Mesendoderm (in vitro differentiated cells): ENCODE data around the gene NPAS3.

Source experiments
- DNase-seq: peaks from one replicate; pipeline ENCODE4 v3.0.0; 2013
- H2AK5ac ChIP-seq: 2 replicates; pipeline ENCODE4 v1.6.1; 2013; ENCODE audit warnings: low read length, inconsistent platforms
- H2BK120ac ChIP-seq: 2 replicates; pipeline ENCODE4 v1.6.1; 2013; ENCODE audit warnings: low read depth, mild to moderate bottlenecking, low read length, moderate library complexity, mixed read lengths
- H2BK15ac ChIP-seq: replicated peaks from 2 replicates; pipeline ENCODE4 v1.6.1; 2013; ENCODE audit warnings: low read depth, mild to moderate bottlenecking, moderate library complexity
- H2BK5ac ChIP-seq: 2 replicates; pipeline ENCODE4 v1.6.1; 2013; ENCODE audit warnings: low read length, inconsistent platforms
- H3K18ac ChIP-seq: 2 replicates; pipeline ENCODE4 v1.6.1; 2013; ENCODE audit warnings: mild to moderate bottlenecking, low read length, mixed read lengths
- H3K23ac ChIP-seq: one replicate; pipeline ENCODE4 v1.6.1; 2013; ENCODE audit warnings: low read length
- H3K27ac ChIP-seq: 2 replicates; pipeline ENCODE4 v1.5.1; 2013; ENCODE audit warnings: low read depth, mild to moderate bottlenecking, inconsistent platforms, low read length, moderate library complexity
- H3K27me3 ChIP-seq: 2 replicates; pipeline ENCODE4 v1.6.1; 2013; ENCODE audit warnings: low read length, control low read depth, mild to moderate bottlenecking, inconsistent platforms; ENCODE audit not compliant: insufficient read depth, poor library complexity
- H3K36me3 ChIP-seq: 2 replicates; pipeline ENCODE4 v1.6.1; 2013; ENCODE audit warnings: low read length, inconsistent platforms; ENCODE audit not compliant: control insufficient read depth, insufficient read depth
- H3K4ac ChIP-seq: one replicate; pipeline ENCODE4 v1.6.1; 2013; ENCODE audit warnings: low read depth, mild to moderate bottlenecking, low read length, moderate library complexity
- H3K4me1 ChIP-seq: 2 replicates; pipeline ENCODE4 v1.6.1; 2013; ENCODE audit warnings: low read depth, low read length, inconsistent platforms; ENCODE audit not compliant: control insufficient read depth
- H3K4me2 ChIP-seq: 2 replicates; pipeline ENCODE4 v1.6.1; 2013; ENCODE audit warnings: low read length
- H3K4me3 ChIP-seq: 2 replicates; pipeline ENCODE4 v1.5.1; 2013; ENCODE audit warnings: mild to moderate bottlenecking, low read length
- H3K56ac ChIP-seq: one replicate; pipeline ENCODE4 v1.6.1; 2013; ENCODE audit warnings: low read length
- H3K79me1 ChIP-seq: 2 replicates; pipeline ENCODE4 v1.6.1; 2013; ENCODE audit warnings: low read length, inconsistent platforms
- H3K79me2 ChIP-seq: 2 replicates; pipeline ENCODE4 v1.6.1; 2013; ENCODE audit warnings: mild to moderate bottlenecking, low read length; ENCODE audit not compliant: control insufficient read depth, insufficient read depth
- H3K9ac ChIP-seq: 2 replicates; pipeline ENCODE4 v1.6.1; 2013; ENCODE audit warnings: low read length, inconsistent platforms
- H4K5ac ChIP-seq: one replicate; pipeline ENCODE4 v1.6.1; 2013; ENCODE audit warnings: low read length
- H4K8ac ChIP-seq: one replicate; pipeline ENCODE4 v1.6.1; 2013; ENCODE audit warnings: low read depth, mild to moderate bottlenecking, control low read depth, low read length, moderate library complexity
- WGBS: extraction: QIAGEN DNeasy Blood & Tissue Kit; methylation state at CpG from one replicate; pipeline ENCODE4 v1.1.7; 2013; ENCODE audit warnings: low lambda C conversion rate, missing lambda C conversion rate; ENCODE audit not compliant: insufficient coverage; ENCODE audit errors: extremely low coverage; 5-methylcytosine and 5-hydroxymethylcytosine counted together

The NPAS3 gene

GRCh38 chr14:33529787-33530757, 591.4 kb downstream of the NPAS3 start:
- no peak overlapping the region for H2BK5ac ChIP-seq
- no peak for DNase-seq
- no peak overlapping the region for H3K23ac ChIP-seq
- H3K79me1 ChIP-seq: no peaks in the 10 kb centered on the region
- H3K4me3 ChIP-seq: no peak overlapping the region
- no peaks in the 10 kb centered on the region for H3K36me3 ChIP-seq
- H2BK15ac ChIP-seq: no peak overlapping the region
- no peak overlapping the region for H4K5ac ChIP-seq
- no CpG with 5 or more reads among the region's 11 CpGs for WGBS
- H3K27ac ChIP-seq: no peak overlapping the region
- no peaks in the 10 kb centered on the region for H3K79me2 ChIP-seq
- no peak overlapping the region for H3K4ac ChIP-seq
- no peak overlapping the region for H2BK120ac ChIP-seq
- no peak overlapping the region for H3K56ac ChIP-seq
- no peak overlapping the region for H2AK5ac ChIP-seq
- H3K4me1 ChIP-seq: no peaks in the 10 kb centered on the region
- H3K27me3 ChIP-seq: no peaks in the 10 kb centered on the region
- H4K8ac ChIP-seq: no peak overlapping the region
- no peak overlapping the region for H3K4me2 ChIP-seq
- no peak overlapping the region for H3K9ac ChIP-seq
- H3K18ac ChIP-seq: no peak overlapping the region

- H3K27me3 ChIP-seq: no peaks in the 10 kb centered on the region
- H3K27ac ChIP-seq: no peak overlapping the region
- no peak overlapping the region for H2BK15ac ChIP-seq
- no peak overlapping the region for H4K8ac ChIP-seq
- no peaks in the 10 kb centered on the region for H3K79me2 ChIP-seq
- H3K18ac ChIP-seq: no peak overlapping the region
- no peak overlapping the region for H3K9ac ChIP-seq
- H3K4me2 ChIP-seq: no peak overlapping the region
- no peak overlapping the region for H3K4me3 ChIP-seq
- no peak overlapping the region for H3K4ac ChIP-seq
- no peak overlapping the region for H2AK5ac ChIP-seq
- H3K79me1 ChIP-seq: no peaks in the 10 kb centered on the region
- no peak overlapping the region for H3K56ac ChIP-seq
- no peak overlapping the region for H4K5ac ChIP-seq
- WGBS: no CpG with 5 or more reads among the region's 3 CpGs
- no peak overlapping the region for H3K23ac ChIP-seq
- no peak for DNase-seq
- no peak overlapping the region for H2BK5ac ChIP-seq
- no peaks in the 10 kb centered on the region for H3K36me3 ChIP-seq
- no peak overlapping the region for H2BK120ac ChIP-seq
- no peaks in the 10 kb centered on the region for H3K4me1 ChIP-seq
Measured at GRCh38 chr14:33532553-33532952, 593.9 kb downstream of the NPAS3 start.

- no peak overlapping the region for H3K27ac ChIP-seq
- H2BK5ac ChIP-seq: no peak overlapping the region
Measured at GRCh38 chr14:33534104-33534503, 595.4 kb downstream of the NPAS3 start.

GRCh38 chr14:33534632-33535031, 596.0 kb downstream of the NPAS3 start:
- H3K9ac ChIP-seq: no peak overlapping the region

More at GRCh38 chr14:33534104-33534503, 595.4 kb downstream of the NPAS3 start:
- Histone ChIP-seq H3K79me2 (no peaks in the 10 kb centered on the region), H3K9ac (no peak overlapping the region), H3K4me3 (no peak overlapping the region), H3K56ac (no peak overlapping the region), H3K4me1 (no peaks in the 10 kb centered on the region), H2AK5ac (no peak overlapping the region), H3K79me1 (no peaks in the 10 kb centered on the region), H4K5ac (no peak overlapping the region), H3K18ac (no peak overlapping the region), H3K4me2 (no peak overlapping the region), H3K36me3 (no peaks in the 10 kb centered on the region), H3K4ac (no peak overlapping the region), H2BK15ac (no peak overlapping the region), H3K23ac (no peak overlapping the region), H2BK120ac (no peak overlapping the region), H4K8ac (no peak overlapping the region), H3K27me3 (no peaks in the 10 kb centered on the region)
- no CpG with 5 or more reads among the region's 2 CpGs for WGBS
- DNase-seq: no peak

GRCh38 chr14:33539918-33540357, 601.3 kb downstream of the NPAS3 start:
- Histone ChIP-seq H3K79me1 (no peaks in the 10 kb centered on the region), H4K5ac (no peak overlapping the region), H2BK120ac (no peak overlapping the region), H3K4me2 (no peak overlapping the region), H3K18ac (no peak overlapping the region), H3K56ac (no peak overlapping the region), H3K27ac (no peak overlapping the region), H4K8ac (no peak overlapping the region), H3K9ac (no peak overlapping the region), H3K4ac (no peak overlapping the region), H3K4me1 (no peaks in the 10 kb centered on the region), H3K4me3 (no peak overlapping the region), H2AK5ac (no peak overlapping the region), H3K27me3 (no peaks in the 10 kb centered on the region), H2BK15ac (no peak overlapping the region), H3K23ac (no peak overlapping the region), H2BK5ac (no peak overlapping the region), H3K79me2 (no peaks in the 10 kb centered on the region), H3K36me3 (no peaks in the 10 kb centered on the region)
- no CpG with 5 or more reads among the region's 3 CpGs for WGBS
- no peak for DNase-seq

More at GRCh38 chr14:33534632-33535031, 596.0 kb downstream of the NPAS3 start:
- Histone ChIP-seq H3K36me3 (no peaks in the 10 kb centered on the region), H3K4me2 (no peak overlapping the region), H3K18ac (no peak overlapping the region), H3K4me3 (no peak overlapping the region), H3K79me2 (no peaks in the 10 kb centered on the region), H4K5ac (no peak overlapping the region), H3K4me1 (no peaks in the 10 kb centered on the region), H2BK15ac (no peak overlapping the region), H3K27me3 (no peaks in the 10 kb centered on the region), H3K56ac (no peak overlapping the region), H4K8ac (no peak overlapping the region), H3K4ac (no peak overlapping the region), H3K79me1 (no peaks in the 10 kb centered on the region), H2BK120ac (no peak overlapping the region), H3K23ac (no peak overlapping the region), H2AK5ac (no peak overlapping the region), H2BK5ac (no peak overlapping the region), H3K27ac (no peak overlapping the region)
- no peak for DNase-seq
- WGBS: no CpG with 5 or more reads among the region's 6 CpGs
